Right hindlimb (tissue), 1 donor: ENCODE results near the gene METTL26.
"Not testable (repeated sequence)": the region's sequence is repeated elsewhere in the genome, so short reads cannot be mapped to it uniquely, and the experiment has no call there.

Experiments
- DNase-seq: peaks from one replicate; pipeline ENCODE4 v3.0.0-alpha.2; 2018

Gene METTL26

DNA sequence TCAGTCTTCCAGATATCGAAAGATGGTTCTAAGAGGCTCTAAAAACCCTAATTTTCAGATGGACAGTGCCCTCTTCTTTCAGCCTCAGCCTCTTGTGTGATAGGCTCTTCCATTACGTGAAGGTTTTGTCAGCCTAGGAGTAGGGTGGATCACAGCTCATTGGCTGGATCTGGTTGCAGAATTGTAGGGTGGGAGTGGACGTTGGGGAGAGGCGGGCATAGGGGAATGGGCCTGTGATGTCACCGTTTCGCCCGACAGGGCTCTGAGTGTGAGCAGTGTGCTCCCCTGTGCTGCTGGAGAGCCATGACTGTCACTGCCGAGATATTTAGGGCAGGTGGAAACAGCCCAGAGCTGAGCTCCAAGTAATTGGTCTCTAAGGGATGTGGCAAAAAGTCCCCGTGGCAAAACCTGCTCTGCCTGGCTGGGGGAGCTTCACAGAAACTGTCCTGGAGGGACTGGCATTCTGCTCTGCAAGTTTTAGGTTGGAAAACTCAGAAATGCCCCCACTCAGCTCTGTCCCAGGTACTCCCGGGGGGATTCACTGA lies 11.5 kb downstream of the METTL26 start:
- no peak for DNase-seq

DNA sequence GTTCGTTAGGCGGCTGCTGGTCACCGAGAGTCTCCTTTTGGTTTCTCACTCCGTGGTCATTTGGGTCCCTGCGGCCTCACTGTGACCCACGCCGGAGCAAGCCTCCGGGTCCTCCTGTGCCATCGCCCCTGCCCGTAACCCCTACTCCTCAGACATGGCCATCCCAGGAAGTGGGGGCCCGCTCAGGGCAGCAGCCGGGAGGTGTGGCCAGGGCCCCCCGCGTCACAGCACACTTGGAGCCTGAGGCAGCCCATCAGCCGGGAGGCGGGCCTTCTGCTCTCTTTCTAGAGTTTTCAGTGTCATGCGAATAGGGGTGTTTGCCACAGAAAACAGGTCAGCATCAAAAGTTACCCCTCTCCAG lies 13.2 kb downstream of the METTL26 start:
- no peak for DNase-seq

DNA sequence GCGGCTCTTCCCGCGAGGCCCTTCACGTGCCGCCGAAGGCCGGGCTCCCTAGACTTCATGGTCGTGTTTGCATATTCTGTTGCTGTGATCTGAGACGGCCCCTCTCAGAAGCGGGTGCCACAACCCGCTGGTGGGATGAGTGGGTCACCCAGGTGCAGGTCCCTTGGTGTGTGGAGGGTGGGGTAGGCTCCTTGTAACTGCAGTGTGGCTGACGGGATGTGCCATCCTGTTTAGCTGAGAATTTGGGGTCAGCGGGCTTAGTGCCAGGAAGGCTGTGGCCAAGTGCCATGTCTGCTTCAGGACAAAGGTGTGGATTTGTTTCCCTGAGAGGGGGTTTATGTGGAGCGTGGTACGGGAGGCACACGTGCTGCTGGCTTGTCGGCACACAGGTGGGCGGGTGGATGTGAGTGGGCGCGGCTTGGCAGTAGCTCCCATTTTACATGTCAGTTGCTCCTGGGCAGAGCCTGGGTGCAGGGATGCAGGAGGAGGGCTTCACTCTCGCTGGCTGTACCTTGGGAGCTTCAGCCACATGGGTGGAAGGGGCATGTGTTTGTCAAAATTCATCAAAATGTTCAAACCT lies 14.5 kb downstream of the METTL26 start:
- DNase-seq = no peak

DNA sequence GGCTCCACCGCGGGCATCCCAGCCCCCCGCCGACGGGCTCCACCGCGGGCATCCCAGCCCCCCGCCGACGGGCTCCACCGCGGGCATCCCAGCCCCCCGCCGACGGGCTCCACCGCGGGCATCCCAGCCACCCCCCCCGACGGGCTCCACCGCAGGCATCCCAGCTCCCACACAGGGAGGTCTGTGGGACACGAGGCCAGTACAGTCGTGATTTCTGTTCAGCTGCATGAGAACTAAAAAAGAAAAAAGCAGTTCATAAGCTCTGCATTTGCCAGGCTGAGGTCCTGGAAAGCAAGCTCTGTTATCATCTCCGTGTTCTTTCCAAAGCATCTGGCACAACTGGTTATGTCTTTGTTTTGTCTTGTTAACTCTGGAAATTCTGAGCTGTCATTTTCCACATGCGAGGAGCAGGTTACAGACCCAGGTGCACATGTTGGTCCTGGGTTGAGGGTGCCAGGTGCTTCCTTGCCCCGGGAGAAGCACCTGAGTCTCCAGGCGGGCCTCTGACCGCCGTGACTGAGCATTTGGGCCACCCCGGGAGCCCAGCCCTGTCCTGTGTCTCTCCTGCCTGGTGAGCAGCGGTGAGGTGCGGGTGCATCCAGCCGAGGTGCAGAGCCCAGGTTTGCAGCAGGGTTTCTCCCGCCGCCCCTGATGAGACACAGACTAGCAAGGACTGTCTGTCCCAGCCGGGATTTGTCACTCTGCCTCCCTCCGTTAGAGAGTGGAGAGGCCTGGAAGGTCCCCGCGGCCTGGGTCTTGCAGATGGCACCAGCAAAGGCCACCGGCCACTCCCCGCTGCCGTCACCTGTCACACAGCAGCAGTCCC lies 15.2 kb downstream of the METTL26 start:
- no peak for DNase-seq

DNA sequence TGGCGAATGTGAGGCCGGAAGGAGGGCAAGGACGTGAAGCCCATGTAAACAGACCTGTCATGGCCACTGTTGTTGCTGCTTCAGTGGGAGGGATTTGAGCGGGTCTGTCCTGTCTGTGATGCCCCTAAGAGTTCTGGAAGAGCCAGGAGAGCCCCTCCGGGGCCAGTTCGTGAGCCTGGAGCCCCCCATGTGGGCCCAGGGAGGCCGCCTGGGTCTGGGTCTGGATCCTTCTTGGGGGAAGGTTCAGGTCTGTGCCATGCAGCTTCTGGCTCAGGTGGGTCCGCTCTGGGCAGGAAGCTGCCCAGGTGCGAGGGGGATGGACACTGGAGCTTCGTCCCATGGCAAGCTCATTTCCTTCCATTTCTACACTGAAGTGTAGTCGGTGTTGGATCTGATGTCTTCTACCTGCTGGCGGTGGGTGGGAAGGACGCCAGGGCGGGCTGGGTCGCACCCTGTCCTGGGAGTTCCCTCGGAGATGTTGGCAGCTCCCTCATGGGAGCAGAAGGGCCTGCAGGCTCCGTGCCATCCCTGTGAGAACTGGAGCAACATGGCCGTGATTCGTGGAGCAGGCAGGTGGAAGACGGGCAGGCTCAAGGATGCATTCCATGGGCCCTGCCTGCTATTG lies 16.5 kb downstream of the METTL26 start:
- DNase-seq = no peak

DNA sequence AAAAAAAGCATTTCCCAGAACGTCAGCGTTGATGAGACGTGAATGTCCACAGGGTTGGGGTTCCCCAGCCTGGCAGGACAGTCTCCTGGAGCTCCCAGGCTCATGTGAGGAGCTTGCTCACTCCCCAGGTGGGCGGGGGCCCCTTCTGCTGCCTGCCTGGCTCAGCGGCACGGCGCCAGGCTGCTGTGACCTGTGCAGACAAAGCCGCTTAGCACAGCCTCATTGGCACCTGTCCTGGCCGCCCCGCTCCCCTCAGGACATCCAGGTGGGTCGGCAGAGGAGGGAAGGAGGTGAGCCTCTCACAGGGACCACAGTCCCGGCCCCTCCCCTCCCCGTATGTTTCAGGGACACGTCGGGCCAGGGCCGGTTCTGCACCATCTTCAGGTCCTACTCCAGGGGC lies 18.2 kb downstream of the METTL26 start:
- no peak for DNase-seq

DNA sequence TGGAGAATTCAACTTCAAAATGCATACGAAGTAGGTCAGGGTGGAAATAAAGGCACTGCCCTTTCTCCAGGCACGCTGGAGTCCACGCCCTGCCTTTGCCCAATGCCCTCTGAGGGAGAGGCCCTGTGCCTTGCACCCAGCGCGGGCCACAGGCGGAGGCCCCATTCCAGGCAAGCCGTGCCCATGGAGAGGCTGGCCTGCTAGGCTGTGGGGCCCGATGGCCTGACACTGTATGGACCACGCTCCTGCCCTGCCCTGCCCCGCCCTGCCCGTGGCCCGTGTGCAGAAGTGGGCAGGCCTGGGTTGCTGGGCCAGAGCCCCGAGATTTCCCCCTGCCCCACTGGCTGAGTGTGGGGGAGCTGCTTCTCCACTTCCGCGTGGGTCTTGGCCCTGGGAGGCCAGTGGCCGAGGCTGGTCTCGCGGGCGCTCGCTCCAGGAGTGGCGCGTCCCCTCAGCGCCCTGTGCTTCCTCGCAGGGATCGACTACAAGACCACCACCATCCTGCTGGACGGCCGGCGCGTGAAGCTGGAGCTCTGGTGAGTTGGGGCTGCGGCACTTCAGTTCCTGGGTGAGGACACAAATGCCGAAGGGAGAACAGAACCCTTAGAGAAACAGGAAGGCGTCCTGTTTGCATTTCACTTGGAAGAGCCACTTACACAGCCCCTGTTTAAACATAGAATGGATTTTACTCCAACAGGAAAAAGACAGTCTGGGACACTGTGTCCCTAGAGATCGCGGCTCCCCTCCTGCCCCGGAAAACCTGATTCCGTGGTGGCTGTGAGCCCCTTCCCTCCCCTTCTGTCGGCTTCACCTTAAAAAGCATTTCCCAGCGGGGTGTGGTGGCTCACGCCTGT lies 19.1 kb downstream of the METTL26 start:
- no peak for DNase-seq

DNA sequence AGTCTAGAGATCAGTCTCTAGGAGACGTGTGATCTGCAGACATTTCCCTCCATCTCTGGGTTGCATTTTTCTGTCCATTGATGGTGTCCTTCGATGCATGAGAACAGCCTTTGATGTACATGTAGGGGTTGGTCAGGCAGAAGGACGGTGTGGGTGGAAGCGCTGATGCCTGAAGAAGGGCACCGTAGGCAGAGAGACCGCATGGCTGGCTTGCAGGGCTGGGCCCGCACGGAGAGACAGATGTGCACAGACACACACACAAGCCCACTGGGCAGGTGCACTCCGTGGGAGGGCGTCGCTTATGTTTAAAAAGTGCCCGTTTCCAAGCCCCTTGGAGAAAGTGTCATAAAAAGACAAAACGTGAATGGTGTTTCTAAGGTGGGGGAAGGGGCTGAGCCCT lies 21.0 kb downstream of the METTL26 start:
- DNase-seq = no peak

DNA sequence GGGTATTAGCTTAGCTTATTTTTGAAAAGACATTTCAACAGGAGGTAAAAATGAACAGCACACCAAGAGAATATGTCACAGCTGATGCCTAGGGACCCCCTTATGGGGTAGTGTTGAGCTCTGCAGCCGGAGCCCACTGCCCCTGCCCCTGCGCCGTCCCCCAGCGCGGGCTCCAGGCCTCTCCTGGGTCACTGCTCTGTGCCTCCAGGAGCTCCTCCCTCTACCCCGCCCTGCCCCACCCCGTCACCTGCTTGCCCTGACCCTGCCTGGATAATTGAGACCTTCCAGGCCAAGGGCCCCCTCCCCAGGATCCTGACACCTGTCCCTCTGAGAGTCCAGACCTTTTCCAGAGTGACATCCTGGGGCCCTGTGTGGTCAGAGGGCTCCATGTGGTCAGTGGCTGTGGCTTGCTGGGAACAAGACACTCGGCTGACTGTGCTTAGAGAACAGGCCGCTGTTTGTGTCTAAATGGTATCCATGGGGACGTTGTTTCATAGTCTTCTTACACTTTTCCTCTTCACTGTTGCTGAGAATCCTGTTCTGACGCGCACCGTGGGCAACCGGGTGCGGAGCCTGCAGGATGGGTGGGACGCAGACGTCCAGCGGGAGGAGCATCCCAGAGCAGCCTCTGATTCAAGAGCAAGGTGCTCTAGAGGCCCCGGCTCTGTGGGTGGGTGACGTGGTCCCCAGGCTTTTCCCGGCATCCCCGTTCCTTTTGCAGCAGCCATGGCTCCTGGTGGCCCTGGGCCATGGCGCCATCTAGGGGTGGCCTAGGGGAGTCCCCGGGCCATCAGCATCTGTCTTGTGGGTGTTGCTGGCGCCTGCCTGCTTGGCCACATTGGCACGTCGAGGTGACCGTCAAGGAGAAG lies 25.4 kb downstream of the METTL26 start:
- no peak for DNase-seq

DNA sequence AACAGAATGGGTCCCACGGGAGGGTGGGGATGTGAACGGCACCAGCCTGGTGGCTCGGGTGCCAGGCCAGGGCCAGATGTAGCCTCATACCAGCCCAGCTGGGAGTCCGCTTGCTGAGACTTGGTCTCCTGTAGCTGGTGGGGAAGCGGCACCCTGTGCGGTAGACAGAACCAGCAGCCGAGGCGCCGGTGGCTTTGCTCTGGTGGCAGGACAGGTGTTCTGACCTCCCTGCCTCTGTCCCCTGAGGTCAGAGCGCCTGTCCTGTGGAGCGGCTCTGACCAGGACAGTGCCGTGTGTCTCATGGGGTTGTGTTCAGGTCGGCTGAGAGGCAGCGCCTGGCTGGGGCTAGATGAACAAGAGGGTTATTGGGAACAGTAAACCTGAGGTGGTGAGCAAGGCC lies 26.1 kb downstream of the METTL26 start:
- DNase-seq = no peak

DNA sequence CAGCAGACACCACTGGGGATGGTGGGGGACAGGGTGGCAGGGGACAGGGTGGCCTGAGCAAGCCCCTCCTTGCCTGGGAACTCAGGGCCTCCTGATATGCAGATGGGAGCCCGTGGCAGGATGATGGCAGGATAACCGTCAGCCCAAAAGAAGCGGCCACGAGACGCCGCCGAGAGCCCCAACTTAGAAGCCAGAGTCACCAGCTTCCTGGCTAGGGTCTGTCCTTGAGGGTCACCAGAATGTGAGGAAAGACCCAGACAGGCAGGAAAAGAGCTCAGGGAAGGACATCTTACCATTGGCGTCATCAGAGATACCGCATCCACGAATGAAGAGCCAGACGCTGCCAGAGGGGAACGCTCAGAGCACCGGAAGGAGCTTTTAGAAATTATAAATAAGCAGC lies 26.8 kb downstream of the METTL26 start:
- DNase-seq = no peak

DNA sequence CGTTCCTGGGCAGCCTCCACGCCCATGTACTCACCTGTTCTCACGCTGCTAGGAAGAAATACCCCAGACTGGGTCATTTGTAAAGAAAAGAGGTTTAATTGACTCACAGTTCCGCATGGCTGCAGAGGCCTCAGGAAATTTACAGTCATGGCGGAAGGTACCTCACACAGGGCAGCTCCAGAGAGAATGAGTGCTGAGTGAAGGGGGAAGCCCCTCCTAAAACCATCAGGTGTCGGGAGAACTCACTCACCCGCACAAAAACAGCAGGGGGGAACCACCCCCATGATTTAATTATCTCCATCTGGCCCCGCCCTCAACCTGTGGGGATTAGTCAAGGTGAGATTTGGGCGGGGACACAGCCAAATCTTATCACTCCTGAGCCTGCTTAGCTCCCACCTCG lies 28.1 kb downstream of the METTL26 start:
- DNase-seq = no peak

DNA sequence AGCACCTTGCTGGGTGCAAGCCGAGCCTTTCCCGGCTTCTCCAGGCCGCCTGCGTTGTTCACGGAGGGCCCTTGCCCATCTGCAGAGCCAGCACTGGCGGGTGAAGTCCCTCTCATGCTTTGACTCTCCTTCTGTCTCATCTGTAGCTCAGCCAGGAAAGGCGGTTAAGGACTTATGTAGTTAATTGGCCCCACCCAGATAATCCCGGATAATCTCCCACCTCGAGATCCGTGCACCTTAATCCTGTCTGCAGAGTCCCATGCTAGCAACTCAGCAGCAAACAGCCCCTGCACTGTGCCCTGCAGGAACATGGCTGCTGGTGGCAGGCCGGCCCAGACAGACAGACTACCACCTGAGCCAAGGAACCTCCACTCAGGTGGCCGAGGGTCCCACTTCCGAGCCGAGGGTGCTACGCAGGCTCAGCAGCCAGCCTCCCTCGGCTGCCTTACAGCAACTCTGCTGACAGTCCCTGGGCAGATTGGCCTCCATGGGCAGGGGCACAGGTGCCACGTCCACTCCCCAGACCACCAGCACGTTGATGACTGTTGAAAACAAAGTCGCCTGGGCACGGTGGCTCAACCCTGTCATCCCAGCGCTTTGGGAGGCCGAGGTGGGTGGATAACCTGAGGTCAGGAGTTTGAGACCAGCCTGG lies 29.3 kb downstream of the METTL26 start:
- no peak for DNase-seq

DNA sequence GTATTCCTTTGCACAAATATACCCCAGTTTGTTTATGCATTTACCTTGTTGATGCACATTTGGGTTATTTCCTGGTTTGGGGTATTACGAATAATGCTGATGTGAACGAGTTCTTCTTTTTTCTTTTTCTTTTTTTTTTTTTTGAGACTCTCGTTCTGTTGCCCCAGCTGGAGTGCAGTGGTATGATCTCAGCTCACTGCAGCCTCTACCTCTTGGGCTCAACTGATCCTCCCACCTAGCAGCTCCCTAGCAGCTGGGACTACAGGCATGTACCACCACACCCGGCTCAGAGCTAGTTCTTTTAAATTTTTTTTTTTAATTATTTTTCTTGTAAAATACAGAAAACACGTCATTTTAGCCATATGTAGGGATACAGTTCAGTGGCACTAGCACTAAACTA lies 32.2 kb downstream of the METTL26 start:
- no peak for DNase-seq

DNA sequence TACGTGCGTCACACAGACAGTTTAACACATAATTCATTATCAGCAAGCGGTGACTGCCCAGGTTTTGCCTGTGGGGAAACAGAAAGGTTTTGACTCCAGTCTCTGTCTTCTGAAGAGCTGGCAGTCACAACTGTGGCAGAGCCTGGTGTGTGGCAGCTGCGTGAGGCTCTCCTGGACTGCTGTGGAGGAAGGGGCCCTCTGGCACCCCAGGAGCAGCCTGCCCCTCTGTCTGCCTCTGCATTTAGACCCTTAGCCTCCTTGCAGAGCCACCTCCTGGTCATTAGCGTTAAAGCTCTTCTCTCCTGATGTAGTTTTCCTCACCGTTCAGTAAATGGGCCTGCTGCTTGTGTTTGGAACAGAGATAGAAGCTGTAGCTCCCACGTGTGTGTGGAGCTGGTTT lies 35.3 kb downstream of the METTL26 start:
- no peak for DNase-seq

DNA sequence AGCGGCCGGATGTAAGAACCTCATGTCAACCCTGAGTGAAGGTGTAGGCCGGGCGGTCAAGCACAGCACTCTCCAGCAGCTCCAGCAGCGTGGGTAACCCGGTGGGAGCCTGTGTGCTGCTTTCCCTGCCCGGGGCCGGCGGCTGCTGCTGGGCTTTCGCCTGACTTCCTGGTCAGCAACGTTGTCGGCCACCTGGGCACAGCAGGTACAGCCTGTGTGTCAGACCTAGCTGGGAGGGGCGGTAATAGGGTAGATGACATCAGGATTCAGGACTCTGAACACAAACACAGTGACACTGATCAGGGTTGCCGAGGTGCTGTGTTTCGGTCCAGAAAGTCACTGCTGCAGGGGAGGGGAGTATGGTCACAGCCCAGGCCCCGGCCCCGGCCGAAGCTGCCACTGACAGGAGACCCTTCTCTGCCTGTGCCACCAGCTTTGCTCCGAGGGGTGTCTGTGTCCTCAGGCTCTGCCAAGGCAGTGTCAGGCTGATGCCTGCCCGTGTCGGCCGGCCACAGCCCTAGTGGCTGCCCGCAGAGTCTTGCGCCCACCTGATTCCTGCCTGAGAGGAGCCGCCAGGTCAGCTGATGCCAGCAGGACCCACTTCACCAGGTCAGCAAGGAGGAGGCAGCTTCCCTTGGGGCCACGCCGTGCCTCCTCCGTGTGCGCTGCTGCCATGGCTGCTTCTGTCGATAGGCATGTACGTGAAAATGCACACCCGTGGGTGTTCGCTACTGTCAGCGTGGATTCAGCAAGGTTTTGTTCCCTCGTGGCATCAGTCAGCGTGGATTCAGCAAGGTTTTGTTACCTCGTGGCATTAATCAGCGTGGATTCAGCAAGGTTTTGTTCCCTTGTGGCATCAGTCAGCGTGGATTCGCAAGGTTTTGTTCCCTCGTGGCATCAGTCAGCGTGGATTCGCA lies 37.0 kb downstream of the METTL26 start:
- no peak for DNase-seq

DNA sequence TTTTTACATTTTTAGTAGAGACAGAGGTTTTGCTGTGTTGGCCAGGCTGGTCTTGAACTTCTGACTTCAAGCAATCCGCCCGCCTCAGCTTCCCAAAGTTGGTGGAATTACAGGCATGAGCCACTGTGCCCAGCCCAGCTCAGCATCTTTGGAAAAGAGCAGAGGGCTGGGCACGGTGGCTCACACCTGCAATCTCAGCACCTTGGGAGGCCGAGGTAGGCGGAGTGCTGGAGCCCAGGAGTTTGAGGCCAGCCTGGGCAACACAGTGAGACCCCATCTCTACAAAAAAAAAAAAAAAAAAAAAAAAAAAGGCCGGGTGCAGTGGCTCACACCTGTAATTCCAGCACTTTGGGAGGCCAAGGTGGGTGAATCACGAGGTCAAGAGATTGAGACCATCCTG lies 38.5 kb downstream of the METTL26 start:
- DNase-seq = not testable (repeated sequence)

DNA sequence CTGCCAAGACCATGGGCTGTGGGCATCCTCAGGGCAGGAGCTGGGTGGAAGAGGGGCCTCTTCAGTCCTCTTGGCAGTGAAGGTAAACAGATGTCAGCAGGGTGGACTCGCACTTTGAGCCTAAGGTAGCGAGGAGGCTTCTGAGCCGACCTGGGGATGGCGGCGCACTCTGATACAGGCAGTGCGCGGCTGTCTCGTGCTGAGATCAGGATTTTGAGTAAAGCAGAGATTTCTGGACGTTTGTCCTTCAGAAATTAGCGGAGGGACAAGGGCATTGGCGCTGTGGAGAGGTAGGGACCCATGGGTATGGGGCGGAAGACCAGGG lies 39.4 kb downstream of the METTL26 start:
- DNase-seq = no peak

DNA sequence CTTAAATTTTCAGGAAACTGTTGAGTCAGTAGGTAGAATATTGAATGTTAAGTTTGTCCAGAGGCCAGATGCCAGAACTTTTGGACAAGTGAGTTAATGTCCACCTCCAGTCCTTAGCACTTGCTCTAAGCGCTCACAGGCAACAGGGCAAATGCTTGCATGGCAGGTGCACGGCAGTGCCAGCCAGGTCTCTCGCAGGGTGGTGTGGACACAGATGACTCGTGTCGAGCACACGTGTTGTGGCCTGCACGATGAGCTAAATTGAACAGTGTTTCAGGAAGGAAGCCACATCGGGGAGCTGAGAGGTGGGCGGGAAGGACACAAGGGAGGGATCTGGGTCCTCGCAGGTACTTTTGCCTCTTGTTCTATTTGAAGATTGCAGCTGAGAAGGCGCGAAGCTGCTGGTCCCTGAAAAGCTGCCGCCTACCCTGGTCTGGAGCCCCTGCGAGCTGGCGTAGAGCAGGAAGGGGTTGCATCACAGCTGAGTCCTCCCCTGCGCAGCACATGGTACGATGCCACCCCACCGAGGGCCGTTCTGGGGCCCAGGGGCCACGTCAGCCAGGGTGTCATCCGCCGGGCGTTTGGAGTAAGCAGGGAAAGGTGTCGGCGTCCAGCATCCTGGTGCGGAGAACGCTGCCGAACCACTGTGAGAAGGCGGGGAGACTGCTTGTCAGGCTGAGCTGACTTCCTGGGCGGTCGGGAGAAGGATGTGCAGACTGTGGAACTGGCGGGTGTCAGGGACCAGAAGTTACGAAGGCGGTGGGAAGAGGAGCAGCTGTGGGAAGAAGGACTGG lies 40.0 kb downstream of the METTL26 start:
- no peak for DNase-seq

DNA sequence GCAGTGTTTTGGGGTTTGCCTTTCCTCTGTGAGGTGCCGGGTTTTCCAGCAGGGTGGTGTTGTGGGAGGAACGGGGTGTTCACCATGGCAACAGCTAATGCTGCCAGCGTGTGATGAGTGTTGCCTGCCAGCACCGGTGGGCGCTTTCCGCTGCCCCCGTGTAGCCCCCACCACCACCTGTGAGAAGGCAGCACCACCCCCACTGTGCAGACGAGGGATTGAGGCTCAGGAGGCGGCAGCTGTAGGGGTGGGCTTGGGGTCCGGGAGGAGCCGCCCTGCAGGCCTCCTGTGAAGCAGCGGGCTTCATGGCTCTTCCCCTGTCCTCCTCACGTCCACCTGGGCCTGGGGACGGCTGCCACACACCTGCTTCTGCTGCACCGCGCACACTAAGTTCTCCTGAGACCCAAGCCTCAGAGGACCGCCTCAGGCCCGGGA lies 41.0 kb downstream of the METTL26 start:
- DNase-seq = no peak
